Fibroblast of lung (primary cell): ENCODE results near the gene FNTB.

Experiments used
- CTCF ChIP-seq, 2 donors: IDR thresholded peaks in 1 of 2; conservative IDR thresholded peaks in 1 of 2; 1 replicate in 1 of 2; 2 replicates in 1 of 2; pipeline ENCODE4 v1.5.1; 2011 to 2012; ENCODE audit warnings: low read length in 2 of 2, control low read depth in 1 of 2, inconsistent platforms in 1 of 2, low read depth in 1 of 2, mild to moderate bottlenecking in 1 of 2
- EZH2 ChIP-seq: IDR thresholded peaks from 2 replicates; pipeline ENCODE4 v1.5.1; 2012; ENCODE audit warnings: low read length, control low read depth, mild to moderate bottlenecking; ENCODE audit errors: missing control alignments

- TF ChIP-seq CTCF (conservative IDR thresholded peaks at IDR 0.05 in 1 of 2, IDR thresholded peaks at IDR 0.05 in 1 of 2; ENCODE audit: low read depth in 1 of 2, low read length in 2 of 2): no peak
- no peak for TF ChIP-seq EZH2
Measured at GRCh38 chr14:64970041-64970440, 16.7 kb upstream of the FNTB start.
